Thymus (tissue), 11 donors: ENCODE measurements around the gene MDN1. TPM values are rescaled to one million over a fixed set of nuclear protein-coding genes. Genes with fewer than 3 reads are reported as not detected.
"Not testable (repeated sequence)": the region's sequence is repeated elsewhere in the genome, so short reads cannot be mapped to it uniquely, and the experiment has no call there.

Experiments used
- DNase-seq, 9 donors: peaks; one replicate each; pipeline ENCODE4 v3.0.0-alpha.2; 2013; ENCODE audit warnings: low spot score in 9 of 9, low read depth in 6 of 9, missing footprints in 1 of 9
- H3K27ac ChIP-seq, 2 donors: one replicate each; pipeline ENCODE4 v1.5.1; 2013; ENCODE audit warnings: control low read depth in 1 of 2, low read depth in 1 of 2, low read length in 1 of 2, mild to moderate bottlenecking in 1 of 2, moderate library complexity in 1 of 2
- H3K27me3 ChIP-seq, 2 donors: one replicate each; pipeline ENCODE4 v1.5.1; 2013; ENCODE audit warnings: low read length in 1 of 2; ENCODE audit not compliant: control insufficient read depth in 2 of 2, insufficient read depth in 1 of 2
- H3K36me3 ChIP-seq, 2 donors: one replicate each; pipeline ENCODE4 v1.5.1; 2013; ENCODE audit warnings: low read length in 1 of 2, mild to moderate bottlenecking in 1 of 2, moderate library complexity in 1 of 2; ENCODE audit not compliant: control insufficient read depth in 2 of 2, insufficient read depth in 2 of 2
- H3K4me1 ChIP-seq, 2 donors: one replicate each; pipeline ENCODE4 v1.5.1; 2013; ENCODE audit warnings: low read length in 2 of 2; ENCODE audit not compliant: control insufficient read depth in 2 of 2, insufficient read depth in 2 of 2
- H3K4me3 ChIP-seq, 2 donors: one replicate each; pipeline ENCODE4 v1.5.1; 2013; ENCODE audit warnings: low read length in 2 of 2, control low read depth in 1 of 2, mild to moderate bottlenecking in 1 of 2
- H3K9me3 ChIP-seq, 2 donors: one replicate each; pipeline ENCODE4 v1.5.1; 2013; ENCODE audit warnings: low read length in 1 of 2, mild to moderate bottlenecking in 1 of 2; ENCODE audit not compliant: control insufficient read depth in 2 of 2, insufficient read depth in 1 of 2
- WGBS: extraction: QIAGEN DNeasy Blood & Tissue Kit; methylation state at CpG from one replicate; pipeline ENCODE4 v1.1.7; 2013; 5-methylcytosine and 5-hydroxymethylcytosine counted together
- polyA plus RNA-seq: library from polyadenylated mRNA; stranded (reverse); fragments of 200-250 nt; gene quantifications from one replicate; pipeline ENCODE4 v1.2.3, GENCODE V29; 2013
- total RNA-seq: library from RNA; stranded (reverse); fragments of 120-200 nt; gene quantifications from one replicate; pipeline ENCODE4 v1.2.4, GENCODE V29; 2013
- donor health status: healthy.

The MDN1 gene
- total and polyA plus RNA-seq, 2 donors = 15.1 to 37.6 TPM

GRCh38 chr6:89649682-89650081 is 169.9 kb downstream of the MDN1 start:
- H3K36me3 ChIP-seq = peaks cover 19 to 75% of the 10 kb centered on the region in 2 donors
- H3K27me3 ChIP-seq = no peaks in the 10 kb centered on the region
- H3K27ac ChIP-seq = no peak overlapping the region
- no peak overlapping the region for H3K4me3 ChIP-seq
- H3K9me3 ChIP-seq = no peaks in the 10 kb centered on the region
- H3K4me1 ChIP-seq = no peaks in the 10 kb centered on the region
- DNase-seq = no peak
- 100% methylated on average over 1 of the region's 1 CpG for WGBS

DNA sequence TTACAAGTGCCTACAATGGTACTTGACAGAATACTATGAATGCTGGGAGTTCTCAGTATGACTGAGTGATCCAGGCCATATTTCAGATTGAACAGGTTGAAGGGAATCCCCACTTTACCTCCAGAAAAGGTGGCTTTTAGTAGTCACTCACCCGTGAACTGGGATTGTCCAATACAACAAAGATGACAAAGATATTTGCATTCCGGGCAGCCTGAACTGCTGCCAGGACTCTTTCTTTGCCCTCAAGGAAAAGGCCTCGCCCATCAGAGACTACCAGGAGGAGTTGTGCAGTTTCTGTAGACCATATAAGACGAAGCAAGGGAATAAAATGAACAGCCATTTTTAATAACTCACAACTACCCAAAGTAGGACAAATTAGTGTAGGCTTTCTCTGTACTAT is 174.7 kb downstream of the MDN1 start:
- no peaks in the 10 kb centered on the region for H3K9me3 ChIP-seq
- peaks cover 10 to 60% of the 10 kb centered on the region in 2 donors for H3K36me3 ChIP-seq
- H3K4me3 ChIP-seq = no peak overlapping the region
- H3K4me1 ChIP-seq = no peaks in the 10 kb centered on the region
- DNase-seq = no peak
- H3K27me3 ChIP-seq = no peaks in the 10 kb centered on the region
- WGBS = 96% methylated on average over 4 of the region's 4 CpGs
- no peak overlapping the region for H3K27ac ChIP-seq

DNA sequence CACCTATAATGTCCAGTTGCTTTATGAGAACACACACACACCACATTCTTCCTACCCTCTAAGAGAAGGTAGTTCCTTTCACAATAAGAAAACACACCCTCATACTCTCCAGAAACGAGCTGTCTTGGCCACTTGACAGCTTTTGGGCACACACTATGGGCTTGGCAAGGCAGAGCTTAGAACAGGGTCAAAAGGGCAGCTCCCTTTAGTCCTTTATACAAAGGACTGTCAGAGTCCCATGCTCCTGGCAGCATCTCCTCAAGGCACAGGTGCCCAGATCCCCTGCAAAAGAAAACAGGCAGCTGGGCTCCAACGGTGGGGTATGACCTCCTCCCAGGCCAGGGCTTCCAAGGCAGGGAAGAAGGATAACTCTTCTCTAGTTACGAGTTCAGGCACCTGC is 176.2 kb downstream of the MDN1 start:
- Histone ChIP-seq H3K27ac (no peak overlapping the region), H3K4me1 (peaks cover 0 to 8% of the 10 kb centered on the region in 2 donors), H3K9me3 (no peaks in the 10 kb centered on the region), H3K36me3 (peaks cover 10 to 52% of the 10 kb centered on the region in 2 donors), H3K27me3 (no peaks in the 10 kb centered on the region), H3K4me3 (no peak overlapping the region)
- WGBS = 93% methylated on average over 3 of the region's 3 CpGs
- DNase-seq = no peak

- 96% methylated on average over 3 of the region's 3 CpGs for WGBS
- Histone ChIP-seq H3K36me3 (peaks cover 10 to 47% of the 10 kb centered on the region in 2 donors), H3K27me3 (no peaks in the 10 kb centered on the region), H3K4me3 (no peak overlapping the region), H3K27ac (no peak overlapping the region), H3K4me1 (peaks cover 0 to 8% of the 10 kb centered on the region in 2 donors), H3K9me3 (no peaks in the 10 kb centered on the region)
- no peak for DNase-seq
Measured at GRCh38 chr6:89642956-89643355, 176.6 kb downstream of the MDN1 start.

DNA sequence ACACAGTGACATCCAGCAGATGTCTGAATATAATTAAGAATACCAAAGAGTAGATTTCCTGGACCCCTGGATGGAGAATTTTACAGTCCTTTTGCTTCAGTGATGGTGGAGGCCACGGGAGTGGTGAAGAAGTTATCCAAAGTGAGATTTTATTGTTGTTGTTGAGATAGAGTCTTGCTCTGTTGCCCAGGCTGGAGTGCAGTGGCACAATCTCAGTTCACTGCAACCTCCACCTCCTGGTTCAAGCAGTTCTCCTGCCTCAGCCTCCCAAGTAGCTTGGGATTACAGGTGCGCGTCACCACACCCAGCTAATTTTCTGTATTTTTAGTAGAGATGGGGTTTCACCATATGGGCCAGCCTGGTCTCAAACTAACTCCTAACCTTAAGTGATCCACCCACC is 178.0 kb downstream of the MDN1 start:
- H3K27me3 ChIP-seq, DNase-seq, H3K4me3 ChIP-seq, H3K9me3 ChIP-seq, H3K27ac ChIP-seq: not testable (repeated sequence)
- Histone ChIP-seq H3K36me3 (peaks cover 11 to 36% of the 10 kb centered on the region in 2 donors), H3K4me1 (peaks cover 0 to 13% of the 10 kb centered on the region in 2 donors)
- WGBS = 99% methylated on average over 3 of the region's 3 CpGs

DNA sequence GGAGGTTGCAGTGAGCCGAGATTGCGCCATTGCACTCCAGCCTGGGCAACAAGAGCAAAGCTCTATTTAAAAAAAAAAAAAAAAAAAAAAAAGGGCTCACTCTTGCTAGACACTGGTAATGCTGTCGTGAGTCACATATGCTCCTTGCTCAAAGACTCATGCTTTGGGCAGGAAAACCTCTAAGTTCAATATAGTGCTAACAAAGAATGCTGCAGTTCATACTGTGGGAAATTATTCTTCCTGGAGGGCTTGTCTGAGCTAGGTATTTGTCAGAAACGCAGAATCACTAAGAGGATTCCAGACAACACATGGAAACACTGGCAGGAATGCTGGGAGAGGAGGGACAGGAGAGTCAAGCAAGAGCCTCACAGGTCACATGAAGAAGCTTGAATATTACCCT is 178.8 kb downstream of the MDN1 start:
- 97% methylated on average over 4 of the region's 4 CpGs for WGBS
- H3K36me3 ChIP-seq = peaks cover 16 to 32% of the 10 kb centered on the region in 2 donors

DNA sequence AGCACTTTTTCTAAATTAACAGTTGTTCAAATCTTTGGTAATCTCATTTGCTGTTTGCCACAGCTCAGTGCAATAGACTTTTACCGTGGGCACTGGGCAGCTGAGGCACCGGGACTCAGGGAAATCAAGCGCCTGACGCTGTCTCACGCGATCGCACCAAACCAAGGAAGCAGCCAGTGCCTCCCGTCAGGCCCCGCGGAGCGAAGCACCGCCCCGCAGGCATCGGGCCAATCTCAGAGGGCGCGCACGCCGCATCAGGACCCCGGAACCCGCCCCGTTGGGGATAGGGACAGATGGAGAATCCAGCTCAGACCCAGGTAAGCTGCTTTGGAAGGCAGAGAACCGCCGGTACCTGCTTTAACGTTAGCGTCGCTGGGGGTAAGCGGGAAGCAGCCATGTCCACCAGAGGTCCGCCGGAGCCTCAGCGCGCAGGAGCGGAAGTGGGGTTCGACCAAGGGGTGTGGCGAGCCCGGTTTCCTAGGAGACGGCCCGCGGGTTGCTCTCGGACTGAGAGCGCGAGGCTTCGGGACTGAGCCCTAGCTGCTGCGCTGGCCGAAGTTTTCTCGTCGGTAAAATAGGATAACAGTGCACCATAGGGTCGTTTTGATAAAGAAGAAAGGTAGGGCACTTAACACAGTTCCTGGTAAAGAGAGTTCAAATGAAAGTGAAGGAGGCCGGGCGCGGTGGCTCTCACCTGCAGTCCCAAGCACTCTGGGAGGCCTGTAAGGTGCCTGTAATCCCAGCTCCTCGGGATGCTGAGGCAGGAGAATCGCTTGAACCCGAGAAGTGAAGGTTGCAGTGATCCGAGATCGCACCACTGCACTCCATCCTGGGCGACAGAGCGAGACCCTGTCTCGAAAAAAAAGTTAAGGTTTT is 181.0 kb downstream of the MDN1 start, which contains the start of gene LYRM2:
LYRM2 (minus strand) TSS at position 428 of the 876 bp plus-strand sequence; CDS start at position 397, 31 bp downstream.
- Histone ChIP-seq H3K36me3 (peaks cover 9 to 21% of the 10 kb centered on the region in 2 donors), H3K9me3 (no peaks in the 10 kb centered on the region), H3K27ac (peak within 1 kb of the TSS; percentile 95), H3K27me3 (no peaks in the 10 kb centered on the region), H3K4me3 (peak within 1 kb of the TSS; percentile 63 to 81), H3K4me1 (peaks cover 0 to 13% of the 10 kb centered on the region in 2 donors)
- DNase-seq = peak; percentile 76 to 94 (median 86)
- WGBS = 1% methylated on average over 58 of the region's 58 CpGs

More for the DNA sequence above, 178.8 kb downstream of the MDN1 start:
- Histone ChIP-seq H3K27ac (no peak overlapping the region), H3K9me3 (no peaks in the 10 kb centered on the region), H3K4me1 (peaks cover 0 to 13% of the 10 kb centered on the region in 2 donors), H3K27me3 (no peaks in the 10 kb centered on the region), H3K4me3 (no peak overlapping the region)
- no peak for DNase-seq

DNA sequence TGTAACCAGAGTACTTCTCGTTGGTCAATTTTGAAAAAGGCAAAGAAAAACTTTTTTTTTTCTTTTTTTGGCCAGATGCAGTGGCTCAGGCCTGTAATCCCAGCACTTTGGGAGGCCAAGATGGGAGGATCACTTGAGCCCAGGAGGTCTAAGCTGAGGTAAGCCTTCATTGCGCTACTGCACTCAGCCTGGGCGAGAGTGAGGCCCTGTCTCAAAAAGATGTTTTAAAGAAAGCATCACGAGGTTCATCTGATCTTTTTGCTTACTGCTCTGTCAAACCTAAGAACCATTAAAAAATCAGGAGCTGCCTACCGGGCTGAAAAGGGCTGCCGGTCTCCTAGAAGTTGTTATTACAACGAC is 181.7 kb downstream of the MDN1 start:
- Histone ChIP-seq H3K27me3 (no peaks in the 10 kb centered on the region), H3K4me3 (peak overlapping the region; percentile 63 to 81), H3K36me3 (peaks cover 5 to 15% of the 10 kb centered on the region in 2 donors), H3K9me3 (no peaks in the 10 kb centered on the region), H3K4me1 (peaks cover 0 to 13% of the 10 kb centered on the region in 2 donors), H3K27ac (peak overlapping the region; percentile 95)
- 24% methylated on average over 7 of the region's 7 CpGs for WGBS
- no peak for DNase-seq

DNA sequence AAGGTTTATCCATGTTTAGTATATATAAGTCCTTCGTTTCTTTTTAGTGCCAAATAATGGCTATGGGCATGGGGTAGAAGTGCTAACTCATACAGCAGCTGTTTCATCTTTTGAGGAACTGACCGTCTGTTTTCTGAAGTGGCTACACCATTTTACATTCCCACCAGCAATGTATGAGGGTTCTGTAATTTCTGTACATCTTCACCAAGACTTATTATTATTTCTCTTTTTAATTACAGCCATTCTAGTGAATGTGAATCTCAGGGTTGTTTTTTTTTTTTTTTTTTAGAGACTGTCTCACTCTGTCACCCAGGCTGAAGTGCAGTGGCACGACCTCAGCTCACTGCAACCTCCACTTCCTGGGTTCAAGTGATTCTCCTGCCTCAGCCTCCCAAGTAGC is 183.2 kb downstream of the MDN1 start:
- not testable (repeated sequence) for DNase-seq, H3K36me3 ChIP-seq, H3K4me3 ChIP-seq, H3K27me3 ChIP-seq, H3K27ac ChIP-seq, H3K9me3 ChIP-seq
- WGBS = 96% methylated on average over 3 of the region's 3 CpGs
- H3K4me1 ChIP-seq = peaks cover 0 to 13% of the 10 kb centered on the region in 2 donors
